Body of pancreas (tissue), 4 donors: ENCODE data around the gene HPS3. TPM values are rescaled to one million over a fixed set of nuclear protein-coding genes. Genes with fewer than 3 reads are reported as not detected.

Source experiments
- ATAC-seq: fragments of 150-250 bp; one replicate; pipeline ENCODE4 v1.9.1; 2016
- DNase-seq, 4 donors: peaks; one replicate each; pipeline ENCODE4 v3.0.0-alpha.2; 2019
- H3K27ac ChIP-seq, 4 donors: fragments of 200-600 bp; sonication (generic); 1 replicate in 3 of 4; 2 replicates in 1 of 4; pipeline versions ENCODE4 v1.5.1 to v1.6.1; 2016 to 2019; ENCODE audit warnings: mild to moderate bottlenecking in 1 of 4, mixed read lengths in 1 of 4, moderate library complexity in 1 of 4
- H3K27me3 ChIP-seq, 2 donors: fragments of 200-600 bp; sonication (generic); one replicate each; pipeline ENCODE4 v1.6.0; 2016; ENCODE audit warnings: mild to moderate bottlenecking in 1 of 2
- H3K36me3 ChIP-seq, 2 donors: fragments of 200-600 bp; sonication (generic); replicated peaks in 1 of 2; 2 replicates each; pipeline ENCODE4 v1.5.1; 2016; ENCODE audit warnings: low read depth in 2 of 2; ENCODE audit not compliant: insufficient read depth in 1 of 2
- H3K4me1 ChIP-seq: fragments of 200-600 bp; sonication (generic); one replicate; pipeline ENCODE4 v1.6.0; 2016
- H3K4me3 ChIP-seq, 2 donors: fragments of 200-600 bp; sonication (generic); 1 replicate in 1 of 2; 2 replicates in 1 of 2; pipeline ENCODE4 v1.5.1; 2016 to 2019
- H3K9me3 ChIP-seq, 3 donors: fragments of 200-600 bp; sonication (generic); 1 replicate in 2 of 3; 2 replicates in 1 of 3; pipeline ENCODE4 v1.5.1; 2016
- POLR2A ChIP-seq, 3 donors: fragments of 450-650 bp; IDR thresholded peaks; one replicate each; pipeline ENCODE4 v1.6.1; 2016; ENCODE audit warnings: antibody characterized with exemption in 3 of 3, mild to moderate bottlenecking in 2 of 3
- WGBS, 2 donors: methylation state at CpG; one replicate each; pipeline ENCODE4 v1.1.5; 2017; 5-methylcytosine and 5-hydroxymethylcytosine counted together
- intact Hi-C: fragments of 100-400 bp; cut with DNase I; formaldehyde crosslinking; loops from one replicate; pipeline ENCODE4 v1.15.1; 2023
- total RNA-seq, 2 donors: library from RNA; depleted of rRNA; stranded (reverse); fragments of >200 nt; gene quantifications; one replicate each; pipeline ENCODE4 v1.1.0, GENCODE V29; 2016
- TF ChIP-seq, protein P1 (sequence below), 7 experiments: fragments of 450-650 bp in 4 of 7; fragments of 200-600 bp in 3 of 7; sonication (generic) in 3 of 7; IDR thresholded peaks; one replicate each; pipeline ENCODE4 v1.5.1; 2016 to 2019; ENCODE audit warnings: antibody characterized with exemption in 7 of 7

Gene HPS3
- total RNA-seq, 2 donors from 2014 or later = 15.8 to 18.2 TPM

DNA sequence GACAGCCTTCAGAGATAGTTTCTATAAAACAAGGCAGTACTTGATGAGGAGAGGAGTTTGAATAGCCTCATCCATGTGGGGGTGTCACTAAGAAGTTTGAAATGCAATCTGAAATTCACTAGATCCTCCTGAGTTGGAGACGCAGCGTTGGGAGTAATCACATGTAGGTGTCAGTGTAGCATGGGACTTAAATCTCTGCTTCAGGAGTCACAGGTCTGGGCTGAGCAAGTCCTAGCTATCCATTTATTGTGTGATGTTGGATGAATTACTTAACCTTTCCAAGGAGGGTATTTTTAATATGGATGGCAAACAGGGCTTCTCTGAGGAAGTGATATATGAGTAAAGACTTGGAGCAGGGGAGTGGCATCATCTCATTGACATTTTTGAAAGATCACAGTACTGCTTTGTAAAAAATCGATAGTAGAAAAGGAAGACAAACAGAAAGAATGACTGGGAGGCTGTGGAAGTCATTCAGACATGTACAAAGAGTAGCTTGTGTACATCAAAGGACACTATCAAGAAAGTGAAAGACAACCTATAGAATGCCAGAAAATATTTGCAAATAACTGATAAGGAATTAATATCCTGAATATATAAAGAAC, 75.1 kb downstream of the HPS3 start:
- no peak overlapping the region for H3K4me3 ChIP-seq
- H3K27ac ChIP-seq = no peak overlapping the region
- no peak for TF ChIP-seq POLR2A (IDR thresholded peaks at IDR 0.05)
- TF ChIP-seq, protein P1, sequence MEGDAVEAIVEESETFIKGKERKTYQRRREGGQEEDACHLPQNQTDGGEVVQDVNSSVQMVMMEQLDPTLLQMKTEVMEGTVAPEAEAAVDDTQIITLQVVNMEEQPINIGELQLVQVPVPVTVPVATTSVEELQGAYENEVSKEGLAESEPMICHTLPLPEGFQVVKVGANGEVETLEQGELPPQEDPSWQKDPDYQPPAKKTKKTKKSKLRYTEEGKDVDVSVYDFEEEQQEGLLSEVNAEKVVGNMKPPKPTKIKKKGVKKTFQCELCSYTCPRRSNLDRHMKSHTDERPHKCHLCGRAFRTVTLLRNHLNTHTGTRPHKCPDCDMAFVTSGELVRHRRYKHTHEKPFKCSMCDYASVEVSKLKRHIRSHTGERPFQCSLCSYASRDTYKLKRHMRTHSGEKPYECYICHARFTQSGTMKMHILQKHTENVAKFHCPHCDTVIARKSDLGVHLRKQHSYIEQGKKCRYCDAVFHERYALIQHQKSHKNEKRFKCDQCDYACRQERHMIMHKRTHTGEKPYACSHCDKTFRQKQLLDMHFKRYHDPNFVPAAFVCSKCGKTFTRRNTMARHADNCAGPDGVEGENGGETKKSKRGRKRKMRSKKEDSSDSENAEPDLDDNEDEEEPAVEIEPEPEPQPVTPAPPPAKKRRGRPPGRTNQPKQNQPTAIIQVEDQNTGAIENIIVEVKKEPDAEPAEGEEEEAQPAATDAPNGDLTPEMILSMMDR (IDR thresholded peaks at IDR 0.05) = no peak
- intact Hi-C loops = no loop called here
- 55 to 58% methylated on average over 3 of the region's 3 CpGs for WGBS, 2 donors
- no peak for DNase-seq
- no peaks in the 10 kb centered on the region for H3K36me3 ChIP-seq
- ATAC-seq = no peak
- H3K27me3 ChIP-seq = no peaks in the 10 kb centered on the region
- H3K4me1 ChIP-seq = no peaks in the 10 kb centered on the region
- no peaks in the 10 kb centered on the region for H3K9me3 ChIP-seq

DNA sequence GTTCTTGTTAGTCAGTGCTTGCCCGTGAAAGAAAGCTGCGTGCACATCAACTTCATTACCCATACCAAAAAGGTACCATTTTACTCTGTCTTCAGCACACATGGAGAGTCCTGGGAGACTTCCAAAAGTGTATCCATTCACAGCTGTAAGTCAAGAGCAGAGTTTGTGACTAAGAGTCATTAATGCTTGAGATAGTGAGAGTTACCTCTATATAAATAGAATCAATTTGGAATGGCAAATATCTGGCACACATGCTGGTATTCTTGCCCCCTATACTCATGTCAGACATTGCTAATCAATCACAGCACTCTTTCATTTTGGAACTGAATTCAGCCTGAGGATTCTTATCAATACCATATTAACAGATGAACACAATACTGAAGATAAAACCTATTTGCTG, 78.0 kb downstream of the HPS3 start:
- Histone ChIP-seq H3K36me3 (no peaks in the 10 kb centered on the region), H3K4me1 (no peaks in the 10 kb centered on the region), H3K9me3 (no peaks in the 10 kb centered on the region), H3K4me3 (no peak overlapping the region), H3K27ac (no peak overlapping the region), H3K27me3 (no peaks in the 10 kb centered on the region)
- TF ChIP-seq, protein P1 (IDR thresholded peaks at IDR 0.05) = no peak
- no peak for TF ChIP-seq POLR2A (IDR thresholded peaks at IDR 0.05)
- intact Hi-C loops = no loop called here
- 91 to 92% methylated on average over 2 of the region's 2 CpGs for WGBS, 2 donors
- no peak for ATAC-seq
- no peak for DNase-seq

DNA sequence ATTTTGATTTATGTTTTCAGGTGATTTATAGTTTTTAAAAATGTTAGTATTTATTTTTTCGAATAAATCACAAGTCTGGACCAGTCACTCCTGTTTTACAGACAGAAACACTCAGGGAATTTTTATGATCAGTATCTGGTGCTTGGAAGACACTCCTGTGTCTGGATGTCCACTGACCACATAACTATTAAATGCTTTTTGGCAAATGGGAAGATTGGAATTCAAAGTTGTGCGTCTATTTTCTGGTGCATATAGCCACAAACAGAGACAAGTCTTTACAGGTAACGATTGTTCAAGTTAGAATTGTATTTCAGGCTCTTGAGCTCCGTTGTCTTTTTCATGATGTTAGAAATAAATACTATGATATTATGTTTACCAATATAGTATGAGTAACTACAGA, 80.0 kb downstream of the HPS3 start:
- Histone ChIP-seq H3K27ac (no peak overlapping the region), H3K9me3 (no peaks in the 10 kb centered on the region), H3K4me3 (no peak overlapping the region), H3K36me3 (no peaks in the 10 kb centered on the region), H3K27me3 (no peaks in the 10 kb centered on the region), H3K4me1 (no peaks in the 10 kb centered on the region)
- ATAC-seq (no peak), DNase-seq (no peak)
- intact Hi-C loops = no loop called here
- 75 to 84% methylated on average over 4 of the region's 4 CpGs for WGBS, 2 donors
- TF ChIP-seq, protein P1 (IDR thresholded peaks at IDR 0.05) = no peak
- TF ChIP-seq POLR2A (IDR thresholded peaks at IDR 0.05) = no peak

- Histone ChIP-seq H3K4me1 (no peaks in the 10 kb centered on the region), H3K4me3 (no peak overlapping the region), H3K27ac (no peak overlapping the region), H3K27me3 (no peaks in the 10 kb centered on the region), H3K9me3 (no peaks in the 10 kb centered on the region), H3K36me3 (no peaks in the 10 kb centered on the region)
- intact Hi-C loops = no loop called here
- no peak for DNase-seq
- no peak for TF ChIP-seq POLR2A (IDR thresholded peaks at IDR 0.05)
- TF ChIP-seq, protein P1 (IDR thresholded peaks at IDR 0.05) = no peak
- 32 to 48% methylated on average over 1 of the region's 1 CpG for whole genome bisulfite sequencing, 2 donors
- ATAC-seq = no peak
Observed at GRCh38 chr3:149212386-149212785, 82.9 kb downstream of the HPS3 start.

DNA sequence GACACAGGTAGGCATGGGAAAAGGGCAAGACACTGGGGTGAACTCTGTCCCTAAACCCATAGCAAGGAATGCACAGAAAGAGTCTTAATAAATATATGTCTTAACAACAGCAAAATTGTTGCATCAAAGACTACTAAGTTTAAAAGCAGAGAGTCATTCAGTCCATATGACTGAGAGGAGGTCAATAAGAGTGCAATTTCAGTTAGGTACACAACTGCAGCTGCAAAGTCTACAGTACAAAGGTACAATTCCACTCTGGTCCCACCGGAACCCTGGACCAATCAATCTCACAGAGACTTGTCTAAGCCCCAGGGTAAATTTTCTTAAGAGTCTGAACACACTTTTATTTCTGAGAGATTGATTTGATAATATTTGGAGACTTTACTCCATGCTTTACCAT, 85.3 kb downstream of the HPS3 start:
- Histone ChIP-seq H3K4me1 (no peaks in the 10 kb centered on the region), H3K27ac (no peak overlapping the region), H3K36me3 (no peaks in the 10 kb centered on the region), H3K9me3 (no peaks in the 10 kb centered on the region), H3K27me3 (no peaks in the 10 kb centered on the region), H3K4me3 (no peak overlapping the region)
- DNase-seq (no peak), ATAC-seq (no peak)
- intact Hi-C loops = no loop called here
- no peak for TF ChIP-seq POLR2A (IDR thresholded peaks at IDR 0.05)
- TF ChIP-seq, protein P1 (IDR thresholded peaks at IDR 0.05) = no peak
- WGBS, 2 donors = 48% methylated on average over 1 of the region's 1 CpG
